Panc1 (cell line): ENCODE data around the gene CNTN5. TPM values are rescaled to one million over a fixed set of nuclear protein-coding genes. Genes with fewer than 3 reads are reported as not detected.

Experiments
- ATAC-seq: fragments of 200-7000 bp; cut with Tn5 transposase; 2 replicates; pipeline ENCODE4 v1.9.1; 2020; ENCODE audit warnings: mild to moderate bottlenecking, moderate library complexity
- BruUV-seq: library from RNA; stranded (reverse); fragments of 400-500 nt; replicated peaks from 2 replicates; lab custom pipeline; 2021; lab: Mats Ljungman, UMichigan
- CTCF ChIA-PET: fragments of 300-600 bp; sonication (Branson Sonifier 250); formaldehyde crosslinking; loops from one replicate; lab custom pipeline; 2022; ENCODE audit warnings: antibody characterized with exemption; lab: Charles Lee
- POLR2A ChIA-PET: fragments of 300-600 bp; sonication (Branson Sonifier 250); formaldehyde crosslinking; loops from one replicate; lab custom pipeline; 2022; ENCODE audit warnings: antibody characterized with exemption; lab: Charles Lee
- DNase-seq: peaks from one replicate; pipeline ENCODE4 v3.0.0-alpha.2; 2010; ENCODE audit warnings: low read depth, low spot score
- H3K27ac ChIP-seq: 2 replicates; pipeline ENCODE4 v1.5.1; 2011; ENCODE audit warnings: mild to moderate bottlenecking, low read length, inconsistent platforms
- H3K27me3 ChIP-seq: fragments of 200-500 bp; sonication (Bioruptor generic); 2 replicates; pipeline ENCODE4 v1.6.0; 2014; ENCODE audit warnings: low read length, inconsistent platforms; ENCODE audit not compliant: control insufficient read depth, insufficient read depth
- H3K36me3 ChIP-seq: fragments of 200-500 bp; sonication (Bioruptor generic); 2 replicates; pipeline ENCODE4 v1.5.1; 2014; ENCODE audit warnings: inconsistent platforms, mild to moderate bottlenecking, low read length, moderate library complexity; ENCODE audit not compliant: control insufficient read depth, insufficient read depth
- H3K4me1 ChIP-seq: 2 replicates; pipeline ENCODE4 v1.5.1; 2011; ENCODE audit warnings: inconsistent platforms, mild to moderate bottlenecking, low read length, moderate library complexity; ENCODE audit not compliant: control insufficient read depth, insufficient read depth
- H3K4me3 ChIP-seq, 2 experiments: 2 replicates each; pipeline ENCODE4 v1.5.1; 2011 to 2012; ENCODE audit warnings: low read depth in 2 of 2, low read length in 2 of 2, mild to moderate bottlenecking in 2 of 2, inconsistent platforms in 1 of 2, moderate library complexity in 1 of 2
- H3K9me3 ChIP-seq: fragments of 200-500 bp; sonication (Bioruptor generic); 2 replicates; pipeline ENCODE4 v1.5.1; 2014; ENCODE audit warnings: low read depth, mild to moderate bottlenecking, inconsistent platforms, low read length, moderate library complexity; ENCODE audit not compliant: control insufficient read depth, insufficient read depth
- POLR2AphosphoS5 ChIP-seq: IDR thresholded peaks from 2 replicates; pipeline ENCODE4 v1.6.1; 2012; ENCODE audit warnings: mild to moderate bottlenecking, low read depth, low read length, moderate library complexity
- SIN3A ChIP-seq: IDR thresholded peaks from 2 replicates; pipeline ENCODE4 v1.6.1; 2012; ENCODE audit warnings: low read depth, mild to moderate bottlenecking, low read length, moderate library complexity, borderline replicate concordance; ENCODE audit not compliant: insufficient read depth
- TCF7L2 ChIP-seq: IDR thresholded peaks from 2 replicates; pipeline ENCODE4 v1.6.1; 2011; ENCODE audit warnings: mild to moderate bottlenecking, low read depth, low read length, inconsistent platforms
- in situ Hi-C: cut with HindIII; loops from 2 replicates; pipeline ENCODE4 v1.10.0; 2016; ENCODE audit warnings: low sequenced_read_pairs, low pct_unique_long_range_greater_than_20kb
- intact Hi-C: fragments of 100-400 bp; cut with micrococcal nuclease; formaldehyde crosslinking; loops from one replicate; pipeline ENCODE4 v1.10.0; 2022; ENCODE audit not compliant: unreplicated experiment
- total RNA-seq: library from RNA; stranded (reverse); gene quantifications from one replicate; pipeline ENCODE4 v1.2.1, GENCODE V29; 2021; ENCODE audit not compliant: unreplicated experiment
- TF ChIP-seq, protein P1 (sequence below): fragments of 450-650 bp; IDR thresholded peaks from 2 replicates; pipeline ENCODE4 v1.5.1; 2017; ENCODE audit warnings: mild to moderate bottlenecking
- TF ChIP-seq, protein P2 (sequence below), 2 experiments: IDR thresholded peaks; 2 replicates each; pipeline ENCODE4 v1.6.1; 2011 to 2012; ENCODE audit warnings: low read depth in 2 of 2, control low read depth in 1 of 2, low read length in 1 of 2, mild to moderate bottlenecking in 1 of 2, moderate library complexity in 1 of 2; ENCODE audit not compliant: insufficient read depth in 1 of 2

CNTN5 gene
- total RNA-seq, 1 experiment from 2014 or later, result not detected

GRCh38 chr11:100003985-100004384 lies 983.2 kb downstream of the CNTN5 start:
- intact Hi-C loops, result no loop called here
- no peaks in the 10 kb centered on the region for H3K4me1 ChIP-seq
- ChIA-PET POLR2A (no interaction called here), CTCF (no interaction called here)
- H3K36me3 ChIP-seq, result no peaks in the 10 kb centered on the region
- H3K27me3 ChIP-seq, result no peaks in the 10 kb centered on the region
- DNase-seq (no peak), ATAC-seq (no peak)
- BruUV-seq, result no TSS peak
- H3K27ac ChIP-seq, result no peak overlapping the region
- no peak overlapping the region for H3K4me3 ChIP-seq
- TF ChIP-seq, protein P1, sequence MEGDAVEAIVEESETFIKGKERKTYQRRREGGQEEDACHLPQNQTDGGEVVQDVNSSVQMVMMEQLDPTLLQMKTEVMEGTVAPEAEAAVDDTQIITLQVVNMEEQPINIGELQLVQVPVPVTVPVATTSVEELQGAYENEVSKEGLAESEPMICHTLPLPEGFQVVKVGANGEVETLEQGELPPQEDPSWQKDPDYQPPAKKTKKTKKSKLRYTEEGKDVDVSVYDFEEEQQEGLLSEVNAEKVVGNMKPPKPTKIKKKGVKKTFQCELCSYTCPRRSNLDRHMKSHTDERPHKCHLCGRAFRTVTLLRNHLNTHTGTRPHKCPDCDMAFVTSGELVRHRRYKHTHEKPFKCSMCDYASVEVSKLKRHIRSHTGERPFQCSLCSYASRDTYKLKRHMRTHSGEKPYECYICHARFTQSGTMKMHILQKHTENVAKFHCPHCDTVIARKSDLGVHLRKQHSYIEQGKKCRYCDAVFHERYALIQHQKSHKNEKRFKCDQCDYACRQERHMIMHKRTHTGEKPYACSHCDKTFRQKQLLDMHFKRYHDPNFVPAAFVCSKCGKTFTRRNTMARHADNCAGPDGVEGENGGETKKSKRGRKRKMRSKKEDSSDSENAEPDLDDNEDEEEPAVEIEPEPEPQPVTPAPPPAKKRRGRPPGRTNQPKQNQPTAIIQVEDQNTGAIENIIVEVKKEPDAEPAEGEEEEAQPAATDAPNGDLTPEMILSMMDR, result no peak
- no peak for TF ChIP-seq SIN3A
- in situ Hi-C loops, result no loop called here
- 0 out of 2 replicates have a peak, but pooled peaks cover 3% of the 10 kb centered on the region for H3K9me3 ChIP-seq

DNA sequence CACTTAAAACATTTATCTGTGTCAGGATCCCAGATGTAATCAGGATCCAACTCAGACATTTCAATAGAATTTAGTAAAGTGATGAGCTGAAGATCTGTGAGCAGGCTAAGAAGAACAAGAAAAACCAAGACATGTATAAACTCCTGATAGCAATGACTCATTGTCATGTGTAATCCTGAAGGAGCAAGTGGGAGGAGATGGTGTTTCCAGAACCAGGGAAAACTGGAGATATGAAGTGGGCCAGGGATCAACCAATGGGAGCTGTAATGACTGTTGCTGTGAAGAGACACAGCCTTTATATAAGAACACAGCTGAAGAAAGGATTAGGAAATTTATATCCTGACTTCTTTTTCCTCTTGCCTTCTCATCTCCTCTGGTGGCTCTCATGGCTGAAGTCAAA lies 983.8 kb downstream of the CNTN5 start:
- no peak for ATAC-seq
- ChIA-PET POLR2A (no interaction called here), CTCF (no interaction called here)
- Histone ChIP-seq H3K9me3 (0 out of 2 replicates have a peak, but pooled peaks cover 3% of the 10 kb centered on the region), H3K27me3 (no peaks in the 10 kb centered on the region), H3K4me3 (no peak overlapping the region), H3K36me3 (no peaks in the 10 kb centered on the region), H3K27ac (no peak overlapping the region), H3K4me1 (no peaks in the 10 kb centered on the region)
- DNase-seq, result no peak
- no TSS peak for BruUV-seq
- TF ChIP-seq, protein P2, sequence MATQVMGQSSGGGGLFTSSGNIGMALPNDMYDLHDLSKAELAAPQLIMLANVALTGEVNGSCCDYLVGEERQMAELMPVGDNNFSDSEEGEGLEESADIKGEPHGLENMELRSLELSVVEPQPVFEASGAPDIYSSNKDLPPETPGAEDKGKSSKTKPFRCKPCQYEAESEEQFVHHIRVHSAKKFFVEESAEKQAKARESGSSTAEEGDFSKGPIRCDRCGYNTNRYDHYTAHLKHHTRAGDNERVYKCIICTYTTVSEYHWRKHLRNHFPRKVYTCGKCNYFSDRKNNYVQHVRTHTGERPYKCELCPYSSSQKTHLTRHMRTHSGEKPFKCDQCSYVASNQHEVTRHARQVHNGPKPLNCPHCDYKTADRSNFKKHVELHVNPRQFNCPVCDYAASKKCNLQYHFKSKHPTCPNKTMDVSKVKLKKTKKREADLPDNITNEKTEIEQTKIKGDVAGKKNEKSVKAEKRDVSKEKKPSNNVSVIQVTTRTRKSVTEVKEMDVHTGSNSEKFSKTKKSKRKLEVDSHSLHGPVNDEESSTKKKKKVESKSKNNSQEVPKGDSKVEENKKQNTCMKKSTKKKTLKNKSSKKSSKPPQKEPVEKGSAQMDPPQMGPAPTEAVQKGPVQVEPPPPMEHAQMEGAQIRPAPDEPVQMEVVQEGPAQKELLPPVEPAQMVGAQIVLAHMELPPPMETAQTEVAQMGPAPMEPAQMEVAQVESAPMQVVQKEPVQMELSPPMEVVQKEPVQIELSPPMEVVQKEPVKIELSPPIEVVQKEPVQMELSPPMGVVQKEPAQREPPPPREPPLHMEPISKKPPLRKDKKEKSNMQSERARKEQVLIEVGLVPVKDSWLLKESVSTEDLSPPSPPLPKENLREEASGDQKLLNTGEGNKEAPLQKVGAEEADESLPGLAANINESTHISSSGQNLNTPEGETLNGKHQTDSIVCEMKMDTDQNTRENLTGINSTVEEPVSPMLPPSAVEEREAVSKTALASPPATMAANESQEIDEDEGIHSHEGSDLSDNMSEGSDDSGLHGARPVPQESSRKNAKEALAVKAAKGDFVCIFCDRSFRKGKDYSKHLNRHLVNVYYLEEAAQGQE (IDR thresholded peaks at IDR 0.05; ENCODE audit: insufficient read depth in 1 of 2, low read depth in 2 of 2, low read length in 1 of 2), result no peak
- no peak for TF ChIP-seq POLR2AphosphoS5
- TF ChIP-seq, protein P1, result no peak
- no peak for TF ChIP-seq TCF7L2
- TF ChIP-seq SIN3A, result no peak
- in situ Hi-C loops (no loop called here), intact Hi-C loops (no loop called here)
